Activated effector memory CD4-positive, alpha-beta T cell treated with anti-CD3 and anti-CD28 coated beads, Interleukin-2, amount 50 U/mL, for 16 hours (primary cell): ENCODE results near the gene ZNF638.
"Not testable (repeated sequence)": the region's sequence is repeated elsewhere in the genome, so short reads cannot be mapped to it uniquely, and the experiment has no call there.

ENCODE experiments used
- DNase-seq: peaks from one replicate; pipeline ENCODE4 v3.0.0-alpha.2; 2020

Gene ZNF638

DNA sequence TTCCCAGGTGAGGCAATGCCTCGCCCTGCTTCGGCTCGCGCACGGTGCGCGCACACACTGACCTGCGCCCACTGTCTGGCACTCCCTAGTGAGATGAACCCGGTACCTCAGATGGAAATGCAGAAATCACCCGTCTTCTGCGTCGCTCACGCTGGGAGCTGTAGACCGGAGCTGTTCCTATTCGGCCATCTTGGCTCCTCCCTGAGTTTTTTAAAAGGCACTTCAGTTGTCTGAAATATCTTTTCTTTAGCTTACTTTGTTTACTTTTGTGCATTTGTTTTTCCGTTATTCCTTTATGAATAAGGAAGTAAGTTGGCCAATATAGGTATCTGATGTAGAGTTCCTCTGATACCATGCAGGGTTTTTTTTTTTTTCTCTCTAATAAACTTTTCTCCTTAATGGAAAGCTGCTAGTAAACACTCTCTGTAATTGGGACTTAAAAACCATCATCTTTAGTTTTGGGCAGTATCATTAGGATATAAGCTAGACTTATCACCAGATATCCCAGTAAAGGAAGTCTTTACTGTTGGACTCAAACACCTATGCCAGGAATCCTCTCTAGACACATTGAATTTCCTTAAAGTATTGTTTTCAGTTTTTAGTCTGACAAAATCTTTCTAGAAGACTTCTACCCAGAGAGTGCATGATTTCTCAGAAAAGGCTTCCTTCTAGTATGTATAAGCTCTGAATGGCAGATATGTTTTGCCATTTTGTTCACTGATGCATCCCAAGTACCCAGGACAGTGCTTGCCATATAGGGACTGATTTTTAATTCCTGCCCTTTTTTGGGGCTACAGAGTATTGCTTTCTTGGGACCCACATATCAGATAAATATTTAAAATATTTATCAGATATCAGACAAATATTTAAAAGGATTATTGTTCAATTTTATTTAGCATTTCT is 86.0 kb downstream of the ZNF638 start:
- no peak for DNase-seq

DNA sequence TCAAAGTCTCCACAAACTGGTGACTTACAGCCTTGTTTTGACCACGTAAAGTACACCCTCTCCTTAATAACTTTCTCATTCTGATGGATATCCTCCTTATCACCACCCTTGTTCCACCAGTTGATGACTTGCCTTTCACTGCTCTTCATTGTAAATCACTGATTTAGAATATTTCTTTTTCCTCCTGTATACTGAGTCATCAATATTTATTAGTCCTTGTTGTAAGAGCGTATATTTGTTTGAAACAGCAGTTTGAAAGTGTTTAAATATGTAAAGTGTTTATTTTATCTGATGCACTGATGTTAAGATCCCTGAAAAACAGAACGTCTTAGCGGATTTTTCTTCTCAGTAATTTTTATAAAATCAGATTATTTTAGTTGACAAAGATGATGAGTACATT is 87.6 kb downstream of the ZNF638 start:
- DNase-seq = no peak

DNA sequence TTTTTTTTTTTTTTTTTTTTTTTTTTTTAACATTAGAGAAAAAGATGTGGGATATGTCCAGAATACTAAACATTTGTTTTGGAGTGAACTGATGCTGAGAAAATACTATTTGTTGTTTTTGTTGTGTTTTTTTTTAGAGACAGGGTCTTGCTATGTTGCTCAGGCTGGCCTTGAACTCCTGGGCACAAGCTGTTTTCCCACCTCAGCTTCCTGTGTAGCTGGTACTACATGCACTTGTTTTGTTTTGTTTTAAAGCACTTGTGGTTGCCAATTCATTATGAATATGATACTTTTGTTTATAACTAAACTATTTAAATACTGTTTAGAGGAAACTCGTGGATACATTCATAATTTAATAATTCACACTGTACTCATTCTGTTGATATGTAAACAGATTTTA is 88.4 kb downstream of the ZNF638 start:
- DNase-seq = no peak

- no peak for DNase-seq
Observed at GRCh38 chr2:71422786-71423185, 91.2 kb downstream of the ZNF638 start.

DNA sequence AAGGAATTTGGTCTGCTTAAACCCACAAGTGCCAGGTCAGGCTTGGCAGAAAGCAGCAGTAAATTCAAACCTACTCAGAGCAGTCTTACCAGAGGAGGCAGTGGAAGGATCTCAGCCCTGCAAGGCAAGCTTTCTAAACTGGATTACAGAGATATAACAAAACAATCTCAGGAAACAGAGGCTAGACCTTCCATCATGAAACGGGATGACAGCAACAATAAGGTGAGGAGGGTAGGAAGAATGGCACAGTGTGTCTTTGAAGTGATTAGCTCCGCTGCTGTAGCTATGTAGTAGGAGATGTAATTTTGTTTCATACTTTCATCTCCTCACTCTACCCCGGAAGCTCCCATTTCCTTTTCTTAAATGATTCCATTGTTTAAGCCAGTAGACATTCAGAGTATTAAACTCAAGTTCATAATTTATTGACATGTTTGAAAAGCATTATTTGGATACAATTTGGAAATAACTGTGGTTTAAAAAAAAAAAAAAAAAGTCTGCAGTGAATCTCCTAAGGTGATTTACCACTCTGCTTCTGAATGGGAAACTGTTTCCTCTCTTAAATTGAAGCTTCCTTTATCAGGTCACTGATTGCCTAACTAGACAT is 92.3 kb downstream of the ZNF638 start:
- DNase-seq = no peak

DNA sequence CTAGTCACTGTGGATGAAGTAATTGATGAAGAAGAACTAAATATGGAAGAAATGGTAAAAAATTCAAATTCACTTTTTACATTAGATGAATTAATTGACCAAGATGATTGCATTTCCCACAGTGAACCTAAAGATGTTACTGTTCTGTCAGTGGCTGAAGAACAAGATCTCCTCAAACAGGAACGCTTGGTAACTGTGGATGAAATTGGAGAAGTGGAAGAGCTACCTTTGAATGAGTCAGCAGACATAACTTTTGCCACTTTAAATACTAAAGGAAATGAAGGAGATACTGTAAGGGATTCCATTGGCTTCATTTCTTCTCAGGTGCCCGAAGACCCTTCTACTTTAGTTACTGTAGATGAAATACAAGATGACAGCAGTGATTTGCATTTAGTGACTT is 95.1 kb downstream of the ZNF638 start:
- no peak for DNase-seq

GRCh38 chr2:71428472-71429383 is 97.1 kb downstream of the ZNF638 start:
- DNase-seq = no peak

DNA sequence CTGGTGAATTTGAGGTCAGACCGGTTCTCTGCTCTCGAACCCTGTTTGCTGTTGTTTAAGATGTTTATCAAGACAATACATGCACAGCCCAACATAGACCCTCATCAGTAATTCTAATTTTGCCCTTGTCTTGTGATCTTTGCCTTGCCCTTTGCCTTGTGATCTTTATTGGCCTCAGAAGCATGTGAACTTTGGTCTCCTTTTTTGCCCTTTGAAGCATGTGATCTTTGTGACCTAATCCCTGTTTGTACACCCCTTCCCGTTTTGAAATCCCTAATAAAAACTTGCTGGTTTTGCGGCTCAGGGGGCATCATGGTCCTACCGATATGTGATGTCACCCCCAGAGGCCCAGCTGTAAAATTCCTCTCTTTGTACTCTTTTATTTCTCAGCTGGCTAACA is 113.6 kb downstream of the ZNF638 start:
- not testable (repeated sequence) for DNase-seq

DNA sequence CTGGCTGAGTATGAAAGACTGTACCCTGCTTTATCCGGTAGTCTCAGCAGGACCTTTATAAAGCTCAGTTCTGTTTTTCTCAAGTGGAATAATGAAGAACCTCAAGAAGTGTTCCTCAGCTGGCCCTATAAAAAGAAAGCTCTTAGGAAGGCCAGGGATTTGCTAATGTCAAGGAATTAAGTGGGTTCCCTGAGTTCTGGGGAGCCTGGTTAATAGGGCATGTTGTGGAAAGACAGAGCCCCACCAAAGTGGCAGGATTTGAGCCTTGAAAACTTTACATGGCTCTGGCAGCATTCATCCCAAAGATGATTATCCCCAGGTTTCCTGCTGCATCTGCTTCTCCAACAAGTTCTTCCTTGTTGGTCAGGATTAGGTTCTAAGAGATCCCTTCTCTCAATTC is 114.9 kb downstream of the ZNF638 start:
- DNase-seq = no peak

GRCh38 chr2:71449343-71449742 is 117.8 kb downstream of the ZNF638 start:
- no peak for DNase-seq

GRCh38 chr2:71451705-71452104 is 120.1 kb downstream of the ZNF638 start:
- DNase-seq = no peak

- DNase-seq = no peak
Observed at GRCh38 chr2:71452565-71452964, 121.0 kb downstream of the ZNF638 start.

GRCh38 chr2:71453404-71454220 is 122.0 kb downstream of the ZNF638 start, which contains the start of gene DYSF:
TSS of gene DYSF (plus strand) at chr2:71453561.
- no peak for DNase-seq

- DNase-seq = no peak
Observed at GRCh38 chr2:71454221-71455010, 122.8 kb downstream of the ZNF638 start.

- DNase-seq = no peak
Observed at GRCh38 chr2:71455011-71455740, 123.6 kb downstream of the ZNF638 start.

DNA sequence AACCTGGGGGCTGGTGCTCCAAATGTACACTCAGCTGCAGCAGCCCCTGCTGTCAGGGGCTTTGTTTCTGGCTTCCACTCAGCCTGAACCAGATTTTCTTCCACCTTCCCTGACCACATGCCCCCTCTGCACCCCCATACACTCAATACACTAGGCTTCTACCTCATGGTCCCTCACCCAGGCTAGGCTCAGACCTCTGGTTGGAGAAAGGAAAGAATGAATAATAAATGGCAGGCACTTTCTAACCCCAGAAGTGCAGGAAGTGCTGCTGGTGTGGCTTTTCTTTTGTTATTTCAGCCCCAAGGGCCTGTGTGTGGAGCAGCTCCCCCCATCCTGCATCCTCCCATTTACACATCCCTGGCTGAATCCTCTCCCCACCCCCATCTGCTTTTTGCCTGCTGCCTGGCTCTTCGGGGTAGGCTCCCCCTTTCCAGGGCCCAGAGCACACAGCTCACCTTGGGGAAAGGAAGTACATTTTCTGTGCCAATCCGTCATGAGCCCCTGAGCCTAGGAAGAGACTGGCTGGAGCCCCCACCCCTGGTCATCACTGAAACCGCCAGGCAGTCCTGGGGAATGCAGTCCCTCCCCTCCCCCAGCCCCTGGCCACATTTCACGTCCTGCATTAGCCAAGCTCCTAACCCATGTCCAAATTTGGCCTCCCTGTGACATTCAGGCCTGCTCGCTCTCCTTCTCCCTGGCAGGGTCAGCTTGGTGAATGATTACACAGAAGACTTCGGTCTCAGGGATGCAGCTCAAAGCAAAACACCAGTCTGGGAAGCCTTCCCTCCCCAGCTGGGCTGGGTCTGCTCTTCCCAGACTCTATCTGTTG is 124.4 kb downstream of the ZNF638 start:
- no peak for DNase-seq

GRCh38 chr2:71456617-71457016 is 125.0 kb downstream of the ZNF638 start:
- no peak for DNase-seq

DNA sequence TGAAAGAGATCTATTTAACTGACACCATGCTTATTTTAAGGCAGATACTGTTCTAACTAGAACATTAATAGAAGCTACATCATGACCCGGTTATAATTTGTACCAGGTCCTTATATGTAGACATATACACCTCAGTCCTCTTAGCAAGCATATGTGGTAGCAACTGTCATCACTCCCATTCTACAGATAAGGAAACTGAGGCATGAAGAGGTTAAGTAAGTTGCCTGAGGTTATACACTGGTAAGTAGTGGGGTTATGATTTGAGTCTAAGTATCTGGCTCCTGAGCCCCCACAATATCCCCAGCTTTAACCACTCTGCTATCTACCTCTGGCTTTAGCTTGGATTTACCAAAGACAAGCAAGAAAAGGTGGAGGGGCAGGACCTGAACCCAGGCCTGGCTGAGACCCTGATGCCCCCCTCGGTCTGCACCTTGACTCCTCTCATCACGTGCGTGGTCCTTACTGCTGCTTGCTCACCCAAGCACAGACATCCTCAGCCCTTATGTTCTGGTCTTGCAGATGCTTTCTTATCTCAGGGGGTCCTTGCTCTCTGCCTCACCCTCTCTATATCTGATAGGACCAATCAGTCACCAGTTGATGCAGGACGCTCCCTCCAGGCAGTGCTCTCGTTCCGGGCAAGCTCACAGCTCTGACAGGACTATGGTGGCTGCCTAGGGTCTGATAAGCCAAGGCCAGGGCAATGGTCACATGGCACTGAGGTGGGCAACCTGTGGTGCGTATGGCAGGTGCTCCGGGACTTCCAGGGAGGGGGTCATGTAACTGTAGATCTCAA is 125.7 kb downstream of the ZNF638 start:
- DNase-seq = no peak

- no peak for DNase-seq
Observed at GRCh38 chr2:71457923-71458322, 126.3 kb downstream of the ZNF638 start.
